MM.1S (cell line): ENCODE data around the gene TSEN34.

ENCODE experiments used
- CTCF ChIP-seq: fragments of 300-600 bp; sonication (generic); IDR thresholded peaks from 2 replicates; pipeline ENCODE4 v1.5.1; 2016; ENCODE audit warnings: antibody characterized with exemption, low read length, mixed read lengths
- EZH2 ChIP-seq: fragments of 300-600 bp; sonication (generic); optimal IDR thresholded peaks from 2 replicates; pipeline ENCODE3; 2017; ENCODE audit warnings: low read depth, mild to moderate bottlenecking, antibody characterized with exemption, low read length, mixed read lengths
- EZH2phosphoT487 ChIP-seq: fragments of 300-600 bp; sonication (generic); IDR thresholded peaks from 2 replicates; pipeline ENCODE4 v1.6.1; 2018; ENCODE audit warnings: antibody characterized with exemption, low read length

GRCh38 chr19:54208784-54209057, 17.6 kb downstream of the TSEN34 start:
- no peak for TF ChIP-seq CTCF
- TF ChIP-seq EZH2: no peak
- no peak for TF ChIP-seq EZH2phosphoT487
